Lung (tissue), 12 donors: ENCODE measurements around the gene LACC1. TPM values are rescaled to one million over a fixed set of nuclear protein-coding genes. Genes with fewer than 3 reads are reported as not detected.

Experiments
- ATAC-seq: fragments of 200-7000 bp; cut with Tn5 transposase; one replicate; pipeline ENCODE4 v1.9.1; 2020; ENCODE audit warnings: moderate number of reproducible peaks; ENCODE audit not compliant: insufficient read depth, low FRiP score
- DNase-seq, 3 donors: peaks; one replicate each; pipeline ENCODE4 v3.0.0-alpha.2; 2013 to 2017
- H3K27ac ChIP-seq, 2 donors: one replicate each; pipeline ENCODE4 v1.5.1; 2013; ENCODE audit warnings: mild to moderate bottlenecking in 2 of 2, moderate library complexity in 2 of 2, control low read depth in 1 of 2, inconsistent platforms in 1 of 2, low read depth in 1 of 2, low read length in 1 of 2
- H3K27me3 ChIP-seq, 3 donors: one replicate each; pipeline ENCODE4 v1.5.1; 2013; ENCODE audit warnings: low read length in 2 of 3; ENCODE audit not compliant: control insufficient read depth in 3 of 3, insufficient read depth in 3 of 3
- H3K36me3 ChIP-seq, 4 donors: one replicate each; pipeline ENCODE4 v1.5.1; 2013; ENCODE audit warnings: low read length in 4 of 4, mild to moderate bottlenecking in 1 of 4, moderate library complexity in 1 of 4; ENCODE audit not compliant: control insufficient read depth in 4 of 4, insufficient read depth in 4 of 4
- H3K4me1 ChIP-seq, 5 donors: one replicate each; pipeline ENCODE4 v1.5.1; 2013; ENCODE audit warnings: low read length in 5 of 5, mild to moderate bottlenecking in 2 of 5, moderate library complexity in 1 of 5; ENCODE audit not compliant: control insufficient read depth in 5 of 5, insufficient read depth in 5 of 5
- H3K4me3 ChIP-seq: one replicate; pipeline ENCODE4 v1.5.1; 2013; ENCODE audit warnings: mild to moderate bottlenecking, control low read depth, moderate library complexity
- H3K9ac ChIP-seq, 2 donors: one replicate each; pipeline ENCODE4 v1.5.1; 2013; ENCODE audit warnings: low read length in 2 of 2, control low read depth in 1 of 2; ENCODE audit not compliant: insufficient read depth in 1 of 2
- H3K9me3 ChIP-seq, 4 donors: one replicate each; pipeline ENCODE4 v1.5.1; 2013; ENCODE audit warnings: low read length in 3 of 4, mild to moderate bottlenecking in 1 of 4, moderate library complexity in 1 of 4; ENCODE audit not compliant: control insufficient read depth in 4 of 4, insufficient read depth in 3 of 4
- CTCF ChIP-seq: IDR thresholded peaks from 2 replicates; pipeline ENCODE4 v1.5.1; 2012; ENCODE audit warnings: mild to moderate bottlenecking; ENCODE audit errors: control extremely low read depth, extremely low read depth
- WGBS, 2 donors: extraction: QIAGEN DNeasy Blood & Tissue Kit; methylation state at CpG; one replicate each; pipeline ENCODE4 v1.1.7; 2013; 5-methylcytosine and 5-hydroxymethylcytosine counted together
- polyA plus RNA-seq, 2 donors: library from polyadenylated mRNA; stranded (reverse); fragments of 200-250 nt; gene quantifications; one replicate each; pipeline ENCODE4 v1.2.1, GENCODE V29; 2013
- total RNA-seq, 2 donors: library from RNA; depleted of rRNA in 1 of 2; stranded (reverse); fragments of >200 nt in 1 of 2; gene quantifications; one replicate each; pipeline ENCODE4 v1.2.1, GENCODE V29; 2014 to 2021
- donor health status: control.
- donor health status: control.
- donor health status: Bipolar disorder and iron deficiency.
- donor health status: healthy.
- donor health status: DM: yes; HTN: yes; CAD: no.

Gene LACC1
- total and polyA plus RNA-seq, 4 donors: 4.9 to 11.0 (median 7.2) TPM

DNA sequence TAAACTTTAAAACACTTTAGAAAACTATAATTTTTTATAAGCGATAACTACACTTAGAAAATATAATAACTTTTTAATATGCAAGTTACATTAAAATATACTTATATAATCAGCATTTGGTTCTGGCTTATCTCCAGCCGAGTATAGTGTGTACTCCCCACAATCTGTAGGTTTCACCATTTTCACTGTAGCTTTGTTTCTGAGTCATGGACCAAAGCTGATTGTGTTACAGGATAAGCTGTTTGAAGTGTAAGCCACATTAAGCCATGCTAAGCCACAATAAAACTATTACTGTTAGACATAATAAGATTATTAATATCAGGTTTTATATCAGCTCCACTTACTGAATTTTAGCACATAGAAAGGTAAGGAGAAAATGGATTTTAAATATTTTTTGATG is 44.0 kb upstream of the LACC1 start:
- Histone ChIP-seq H3K9me3 (no peaks in the 10 kb centered on the region), H3K27ac (no peak overlapping the region), H3K27me3 (no peaks in the 10 kb centered on the region), H3K36me3 (no peaks in the 10 kb centered on the region), H3K4me3 (no peak overlapping the region), H3K4me1 (no peaks in the 10 kb centered on the region), H3K9ac (no peak overlapping the region)
- DNase-seq (no peak), ATAC-seq (no peak)
- TF ChIP-seq CTCF: no peak
- WGBS, 2 donors: 76 to 95% methylated on average over 2 of the region's 2 CpGs

DNA sequence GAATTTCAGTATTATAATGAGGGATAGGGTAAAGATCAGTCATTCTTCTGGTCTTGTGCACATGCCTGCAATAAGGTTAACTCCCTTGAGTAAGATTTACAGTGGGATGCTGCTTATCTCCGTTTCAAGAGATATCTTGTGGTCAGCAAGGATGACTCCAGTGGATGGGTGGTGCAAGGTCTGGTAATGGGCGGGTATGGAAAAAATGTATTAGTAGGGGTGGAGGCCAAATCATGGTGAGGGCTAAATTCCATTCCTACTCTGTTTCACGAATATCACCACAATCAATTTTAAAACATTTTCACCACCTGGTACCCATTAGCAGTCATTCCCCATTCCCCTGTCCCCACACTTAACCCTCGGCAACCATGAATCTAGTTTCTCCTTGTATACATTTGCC is 40.8 kb upstream of the LACC1 start:
- Histone ChIP-seq H3K27ac (no peak overlapping the region), H3K27me3 (no peaks in the 10 kb centered on the region), H3K4me1 (no peaks in the 10 kb centered on the region), H3K36me3 (no peaks in the 10 kb centered on the region), H3K9me3 (no peaks in the 10 kb centered on the region), H3K4me3 (no peak overlapping the region), H3K9ac (no peak overlapping the region)
- 85 to 93% methylated on average over 4 of the region's 4 CpGs for WGBS, 2 donors
- TF ChIP-seq CTCF: no peak
- ATAC-seq: no peak
- DNase-seq: no peak

DNA sequence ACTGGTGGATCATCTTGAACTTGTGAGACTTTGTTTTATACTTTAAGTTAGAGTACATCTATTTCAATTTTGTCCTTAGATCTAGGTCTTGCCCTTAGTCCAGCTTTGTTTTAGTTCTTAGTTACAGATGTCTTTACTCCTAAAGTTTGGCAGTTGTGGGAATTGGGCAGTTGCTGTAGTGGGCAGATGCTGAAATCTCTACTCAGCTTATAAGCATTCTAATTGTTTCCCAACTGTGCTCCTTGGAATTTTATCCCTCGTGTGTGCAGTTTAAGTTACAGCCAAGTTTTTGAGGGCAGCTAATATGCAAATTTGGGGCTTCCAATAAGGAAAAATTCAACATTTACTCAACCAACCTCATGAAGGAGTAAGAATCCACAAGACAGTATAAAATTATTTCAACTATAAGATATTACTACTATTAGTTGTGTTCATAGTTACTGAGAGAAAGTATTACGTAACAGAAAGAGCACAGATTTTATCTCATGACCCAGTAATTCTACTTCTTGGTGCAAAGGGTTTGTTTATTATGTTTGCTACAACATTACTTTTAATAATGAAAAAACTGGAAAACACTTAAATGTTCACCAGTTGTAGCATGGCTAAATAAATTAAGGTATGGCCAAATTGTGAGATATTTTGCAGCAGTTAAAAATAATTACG is 33.1 kb upstream of the LACC1 start:
- H3K9me3 ChIP-seq: peaks cover 0 to 17% (median 5%) of the 10 kb centered on the region in 4 donors
- no peak overlapping the region for H3K27ac ChIP-seq
- 82 to 91% methylated on average over 3 of the region's 3 CpGs for WGBS, 2 donors
- no peaks in the 10 kb centered on the region for H3K4me1 ChIP-seq
- no peaks in the 10 kb centered on the region for H3K27me3 ChIP-seq
- H3K36me3 ChIP-seq: peaks cover 0 to 5% (median 0%) of the 10 kb centered on the region in 4 donors
- ATAC-seq: no peak
- no peak overlapping the region for H3K4me3 ChIP-seq
- no peak for DNase-seq
- no peak overlapping the region for H3K9ac ChIP-seq
- no peak for TF ChIP-seq CTCF
